Liver (tissue), 9 donors: Measurements from ENCODE around the gene SERINC4. TPM values are rescaled to one million over a fixed set of nuclear protein-coding genes. Genes with fewer than 3 reads are reported as not detected.

Experiments
- DNase-seq: peaks from one replicate; pipeline ENCODE4 v3.0.0-alpha.2; 2017; ENCODE audit warnings: low spot score
- H3K27ac ChIP-seq, 2 donors: one replicate each; pipeline ENCODE4 v1.7.0; 2013; ENCODE audit warnings: inconsistent platforms in 2 of 2, low read length in 2 of 2, control low read depth in 1 of 2, low read depth in 1 of 2, mild to moderate bottlenecking in 1 of 2
- H3K27me3 ChIP-seq, 4 donors: one replicate each; pipeline versions ENCODE4 v1.6.1 to v1.7.0; 2013; ENCODE audit warnings: low read length in 3 of 4, inconsistent platforms in 1 of 4, mild to moderate bottlenecking in 1 of 4, moderate library complexity in 1 of 4; ENCODE audit not compliant: control insufficient read depth in 4 of 4, insufficient read depth in 4 of 4
- H3K36me3 ChIP-seq, 4 donors: one replicate each; pipeline versions ENCODE4 v1.6.1 to v1.7.0; 2013; ENCODE audit warnings: low read length in 3 of 4, mild to moderate bottlenecking in 3 of 4, low read depth in 1 of 4, moderate library complexity in 1 of 4; ENCODE audit not compliant: control insufficient read depth in 4 of 4, insufficient read depth in 3 of 4
- H3K4me1 ChIP-seq, 4 donors: one replicate each; pipeline versions ENCODE4 v1.6.1 to v1.7.0; 2013; ENCODE audit warnings: low read length in 3 of 4, mild to moderate bottlenecking in 3 of 4, moderate library complexity in 1 of 4; ENCODE audit not compliant: control insufficient read depth in 4 of 4, insufficient read depth in 4 of 4
- H3K4me3 ChIP-seq, 3 donors: one replicate each; pipeline versions ENCODE4 v1.6.1 to v1.7.0; 2013; ENCODE audit warnings: low read length in 3 of 3, control low read depth in 1 of 3, low read depth in 1 of 3, mild to moderate bottlenecking in 1 of 3
- H3K9ac ChIP-seq, 2 donors: one replicate each; pipeline ENCODE4 v1.7.0; 2013; ENCODE audit warnings: low read length in 2 of 2, mild to moderate bottlenecking in 2 of 2, moderate library complexity in 2 of 2, control low read depth in 1 of 2, low read depth in 1 of 2
- H3K9me3 ChIP-seq, 4 donors: one replicate each; pipeline versions ENCODE4 v1.6.1 to v1.7.0; 2013; ENCODE audit warnings: low read length in 3 of 4; ENCODE audit not compliant: control insufficient read depth in 4 of 4
- ATF3 ChIP-seq: IDR thresholded peaks from 2 replicates; pipeline ENCODE4 v1.6.1; 2016; ENCODE audit warnings: antibody characterized with exemption
- CTCF ChIP-seq: fragments of 150-350 bp; IDR thresholded peaks from 2 replicates; pipeline ENCODE4 v1.5.1; 2017; ENCODE audit warnings: improper control_type of control experiment, low read depth, low read length; ENCODE audit not compliant: missing input control
- EGR1 ChIP-seq, 2 donors: IDR thresholded peaks; 2 replicates each; pipeline ENCODE4 v1.6.1; 2016 to 2018; ENCODE audit warnings: antibody characterized with exemption in 2 of 2, low read depth in 2 of 2
- GABPA ChIP-seq, 2 donors: IDR thresholded peaks in 1 of 2; conservative IDR thresholded peaks in 1 of 2; 2 replicates each; pipeline ENCODE4 v1.6.1; 2016; ENCODE audit warnings: antibody characterized with exemption in 2 of 2, mild to moderate bottlenecking in 1 of 2, moderate library complexity in 1 of 2
- HNF4A ChIP-seq, 2 donors: conservative IDR thresholded peaks; 2 replicates each; pipeline ENCODE4 v1.6.1; 2016; ENCODE audit warnings: antibody characterized with exemption in 2 of 2, mild to moderate bottlenecking in 2 of 2
- HNF4G ChIP-seq: IDR thresholded peaks from 2 replicates; pipeline ENCODE4 v1.6.1; 2016; ENCODE audit warnings: antibody characterized with exemption
- JUND ChIP-seq, 2 donors: IDR thresholded peaks; 2 replicates each; pipeline ENCODE4 v1.6.1; 2016; ENCODE audit warnings: antibody characterized with exemption in 2 of 2
- MAX ChIP-seq: IDR thresholded peaks from 2 replicates; pipeline ENCODE4 v1.6.1; 2016; ENCODE audit warnings: antibody characterized with exemption
- RAD21 ChIP-seq, 2 donors: IDR thresholded peaks; 2 replicates each; pipeline ENCODE4 v1.6.1; 2016; ENCODE audit warnings: antibody characterized with exemption in 2 of 2, mild to moderate bottlenecking in 2 of 2
- REST ChIP-seq: IDR thresholded peaks from 2 replicates; pipeline ENCODE4 v1.6.1; 2016; ENCODE audit warnings: antibody characterized with exemption, mild to moderate bottlenecking
- RXRA ChIP-seq, 2 donors: IDR thresholded peaks; 2 replicates each; pipeline ENCODE4 v1.6.1; 2017 to 2018; ENCODE audit warnings: antibody characterized with exemption in 2 of 2, mild to moderate bottlenecking in 1 of 2
- SP1 ChIP-seq: IDR thresholded peaks from 2 replicates; pipeline ENCODE4 v1.6.1; 2018; ENCODE audit warnings: antibody characterized with exemption, mild to moderate bottlenecking
- TAF1 ChIP-seq: conservative IDR thresholded peaks from 2 replicates; pipeline ENCODE4 v1.6.1; 2016; ENCODE audit warnings: antibody characterized with exemption, mild to moderate bottlenecking
- ZBTB33 ChIP-seq: IDR thresholded peaks from 2 replicates; pipeline ENCODE4 v1.6.1; 2016; ENCODE audit warnings: antibody characterized with exemption
- WGBS: extraction: QIAGEN DNeasy Blood & Tissue Kit; methylation state at CpG from one replicate; pipeline ENCODE4 v1.1.7; 2013; 5-methylcytosine and 5-hydroxymethylcytosine counted together
- polyA plus RNA-seq, 2 donors: library from polyadenylated mRNA; stranded (reverse) in 1 of 2; unstranded in 1 of 2; fragments of 200-250 nt in 1 of 2; fragments of >200 nt in 1 of 2; fragmentation: Nextera tagmentation in 1 of 2; extraction: Ambion mirVana in 1 of 2; gene quantifications; one replicate each; pipeline versions ENCODE4 v1.2.1 to v1.2.3, GENCODE V29; 2013 to 2015
- total RNA-seq, 2 donors: library from RNA; depleted of rRNA; stranded (reverse); fragments of >200 nt; gene quantifications; one replicate each; pipeline ENCODE4 v1.2.3, GENCODE V29; 2014
- donor health status: healthy.
- donor health status: healthy.
- donor health status: healthy.
- donor health status: healthy.
- donor health status: healthy.

The SERINC4 gene
- total and polyA plus RNA-seq, 4 donors: 0.06 TPM; not detected in 3

- Histone ChIP-seq H3K4me1 (peaks cover 3 to 24% (median 17%) of the 10 kb centered on the region in 4 donors), H3K36me3 (peaks cover 0 to 24% (median 19%) of the 10 kb centered on the region in 4 donors), H3K27me3 (no peaks in the 10 kb centered on the region), H3K9ac (no peak overlapping the region), H3K27ac (no peak overlapping the region), H3K4me3 (no peak overlapping the region), H3K9me3 (no peaks in the 10 kb centered on the region)
- 98% methylated on average over 3 of the region's 3 CpGs for WGBS
- no peak for DNase-seq
- TF ChIP-seq MAX: no peak
- TF ChIP-seq RXRA (IDR thresholded peaks at IDR 0.05): no peak
Observed at GRCh38 chr15:43796566-43796965, 3.5 kb downstream of the SERINC4 start.

- Histone ChIP-seq H3K9me3 (no peaks in the 10 kb centered on the region), H3K27ac (no peak overlapping the region), H3K4me1 (peaks cover 3 to 21% (median 13%) of the 10 kb centered on the region in 4 donors), H3K9ac (no peak overlapping the region), H3K36me3 (peaks cover 0 to 24% (median 19%) of the 10 kb centered on the region in 4 donors), H3K4me3 (no peak overlapping the region), H3K27me3 (no peaks in the 10 kb centered on the region)
- no peak for DNase-seq
- TF ChIP-seq ZBTB33 (no peak), GABPA (IDR thresholded peaks at IDR 0.05 in 1 of 2, conservative IDR thresholded peaks at IDR 0.05 in 1 of 2) (no peak), RAD21 (IDR thresholded peaks at IDR 0.05) (no peak), JUND (IDR thresholded peaks at IDR 0.05) (no peak), TAF1 (no peak)
Observed at GRCh38 chr15:43795997-43796396, 4.0 kb downstream of the SERINC4 start.

GRCh38 chr15:43795197-43795596 lies 4.8 kb downstream of the SERINC4 start:
- Histone ChIP-seq H3K27me3 (no peaks in the 10 kb centered on the region), H3K9me3 (no peaks in the 10 kb centered on the region), H3K9ac (no peak overlapping the region), H3K27ac (no peak overlapping the region), H3K4me1 (peaks cover 3 to 21% (median 13%) of the 10 kb centered on the region in 4 donors), H3K36me3 (peaks cover 0 to 24% (median 19%) of the 10 kb centered on the region in 4 donors), H3K4me3 (no peak overlapping the region)
- 88% methylated on average over 2 of the region's 2 CpGs for WGBS
- TF ChIP-seq GABPA (IDR thresholded peaks at IDR 0.05 in 1 of 2, conservative IDR thresholded peaks at IDR 0.05 in 1 of 2) (no peak), CTCF (no peak), HNF4G (no peak), JUND (IDR thresholded peaks at IDR 0.05) (no peak), SP1 (no peak), ATF3 (no peak), HNF4A (conservative IDR thresholded peaks at IDR 0.05) (no peak), EGR1 (IDR thresholded peaks at IDR 0.05; ENCODE audit: low read depth in 2 of 2) (no peak), TAF1 (no peak), REST (no peak)
- DNase-seq: no peak
